Upper lobe of left lung (tissue), 6 donors: Measurements from ENCODE around the gene OR52E8. TPM values are rescaled to one million over a fixed set of nuclear protein-coding genes. Genes with fewer than 3 reads are reported as not detected.

ENCODE experiments used
- ATAC-seq, 2 donors: fragments of 200-7000 bp; cut with Tn5 transposase; one replicate each; pipeline ENCODE4 v1.9.1; 2022; ENCODE audit warnings: mild to moderate bottlenecking in 2 of 2, moderate library complexity in 2 of 2; ENCODE audit not compliant: low FRiP score in 2 of 2
- DNase-seq, 2 donors: peaks; one replicate each; pipeline ENCODE4 v3.0.0-alpha.2; 2019 to 2020
- H3K27ac ChIP-seq, 4 donors: fragments of 200-600 bp; sonication (generic); one replicate each; pipeline ENCODE4 v1.5.1; 2016 to 2019
- H3K27me3 ChIP-seq, 4 donors: fragments of 200-600 bp; sonication (generic); one replicate each; pipeline ENCODE4 v1.5.1; 2017 to 2019
- H3K36me3 ChIP-seq, 4 donors: fragments of 200-600 bp; sonication (generic); one replicate each; pipeline ENCODE4 v1.5.1; 2016 to 2019
- H3K4me1 ChIP-seq, 4 donors: fragments of 200-600 bp; sonication (generic); one replicate each; pipeline ENCODE4 v1.5.1; 2018 to 2019
- H3K4me3 ChIP-seq, 4 donors: fragments of 200-600 bp; sonication (generic); one replicate each; pipeline ENCODE4 v1.5.1; 2017 to 2019; ENCODE audit warnings: mild to moderate bottlenecking in 2 of 4, moderate library complexity in 1 of 4
- H3K9me3 ChIP-seq, 4 donors: fragments of 200-600 bp; sonication (generic); one replicate each; pipeline ENCODE4 v1.5.1; 2018 to 2019
- CTCF ChIP-seq, 6 experiments: fragments of 450-650 bp in 4 of 6; fragments of 200-600 bp in 2 of 6; sonication (generic) in 2 of 6; IDR thresholded peaks; one replicate each; pipeline ENCODE4 v1.5.1; 2016 to 2019; ENCODE audit warnings: antibody characterized with exemption in 6 of 6
- EP300 ChIP-seq, 4 donors: sonication (generic); formaldehyde crosslinking; IDR thresholded peaks; one replicate each; pipeline ENCODE4 v1.5.1; 2017; ENCODE audit warnings: antibody characterized with exemption in 4 of 4, control low read depth in 2 of 4
- POLR2A ChIP-seq, 4 donors: fragments of 450-650 bp; IDR thresholded peaks; one replicate each; pipeline ENCODE4 v1.5.1; 2016 to 2017; ENCODE audit warnings: antibody characterized with exemption in 4 of 4, mild to moderate bottlenecking in 2 of 4
- POLR2AphosphoS5 ChIP-seq, 2 donors: sonication (generic); formaldehyde crosslinking; IDR thresholded peaks; one replicate each; pipeline ENCODE4 v1.5.1; 2017; ENCODE audit warnings: antibody characterized with exemption in 2 of 2
- WGBS, 2 donors: methylation state at CpG; one replicate each; pipeline ENCODE4 v1.1.5; 2017 to 2018; 5-methylcytosine and 5-hydroxymethylcytosine counted together
- total RNA-seq, 6 donors: library from RNA; depleted of rRNA in 4 of 6; stranded (reverse); fragments of >200 nt in 4 of 6; gene quantifications; one replicate each; pipeline versions ENCODE4 v1.1.0 to v1.2.1, GENCODE V29; 2016 to 2021
- donor health status: DM: no; HTN: no; CAD: no; lungs with moderate emphysema.
- donor health status: DM: no; HTN: yes; CAD: no; lungs with severe emphysema.

OR52E8 gene
- total RNA-seq, 6 donors from 2014 or later, result not detected

- Histone ChIP-seq H3K36me3 (no peaks in the 10 kb centered on the region), H3K27ac (no peak overlapping the region), H3K4me1 (no peaks in the 10 kb centered on the region), H3K27me3 (no peaks in the 10 kb centered on the region), H3K4me3 (no peak overlapping the region), H3K9me3 (no peaks in the 10 kb centered on the region)
- TF ChIP-seq POLR2AphosphoS5 (IDR thresholded peaks at IDR 0.05) (no peak), EP300 (IDR thresholded peaks at IDR 0.05) (no peak), POLR2A (IDR thresholded peaks at IDR 0.05) (no peak)
- 47 to 53% methylated on average over 2 of the region's 2 CpGs for WGBS, 2 donors
- ATAC-seq, result no peak
- DNase-seq, result no peak
Observed at GRCh38 chr11:5833446-5833845, 24.0 kb downstream of the OR52E8 start.

- Histone ChIP-seq H3K4me3 (no peak overlapping the region), H3K36me3 (no peaks in the 10 kb centered on the region), H3K4me1 (no peaks in the 10 kb centered on the region), H3K9me3 (no peaks in the 10 kb centered on the region), H3K27ac (no peak overlapping the region), H3K27me3 (no peaks in the 10 kb centered on the region)
- no peak for ATAC-seq
- no peak for DNase-seq
- 87 to 97% methylated on average over 6 of the region's 6 CpGs for WGBS, 2 donors
- TF ChIP-seq POLR2A (IDR thresholded peaks at IDR 0.05) (no peak), EP300 (IDR thresholded peaks at IDR 0.05) (no peak), POLR2AphosphoS5 (IDR thresholded peaks at IDR 0.05) (no peak), CTCF (IDR thresholded peaks at IDR 0.05) (no peak)
Observed at GRCh38 chr11:5831196-5831829, 26.2 kb downstream of the OR52E8 start.

GRCh38 chr11:5818245-5818886 is 39.1 kb downstream of the OR52E8 start:
- Histone ChIP-seq H3K9me3 (no peaks in the 10 kb centered on the region), H3K4me3 (no peak overlapping the region), H3K36me3 (no peaks in the 10 kb centered on the region), H3K4me1 (peaks cover 0 to 4% (median 1%) of the 10 kb centered on the region in 4 donors), H3K27me3 (no peaks in the 10 kb centered on the region), H3K27ac (no peak overlapping the region)
- ATAC-seq (no peak), DNase-seq (no peak)
- no peak for TF ChIP-seq CTCF (IDR thresholded peaks at IDR 0.05)
- TF ChIP-seq POLR2AphosphoS5 (IDR thresholded peaks at IDR 0.05), result no peak
- TF ChIP-seq EP300 (IDR thresholded peaks at IDR 0.05), result no peak
- no peak for TF ChIP-seq POLR2A (IDR thresholded peaks at IDR 0.05)
- 32 to 36% methylated on average over 1 of the region's 1 CpG for WGBS, 2 donors

- H3K4me1 ChIP-seq, result peaks cover 0 to 4% (median 1%) of the 10 kb centered on the region in 4 donors
- TF ChIP-seq POLR2AphosphoS5 (IDR thresholded peaks at IDR 0.05) (no peak), CTCF (IDR thresholded peaks at IDR 0.05) (no peak), EP300 (IDR thresholded peaks at IDR 0.05) (no peak), POLR2A (IDR thresholded peaks at IDR 0.05) (no peak)
- no peaks in the 10 kb centered on the region for H3K27me3 ChIP-seq
- H3K9me3 ChIP-seq, result no peaks in the 10 kb centered on the region
- DNase-seq (no peak), ATAC-seq (peak in 1 of 2 donors; percentile 44)
- H3K4me3 ChIP-seq, result no peak overlapping the region
- H3K27ac ChIP-seq, result peak overlapping the region in 1 of 4 donors; percentile 54
- H3K36me3 ChIP-seq, result no peaks in the 10 kb centered on the region
- WGBS, 2 donors, result 55% methylated on average over 4 of the region's 4 CpGs
Observed at GRCh38 chr11:5815534-5815933, 42.0 kb downstream of the OR52E8 start.

GRCh38 chr11:5809905-5810795 is 47.3 kb downstream of the OR52E8 start:
- TF ChIP-seq EP300 (IDR thresholded peaks at IDR 0.05), result no peak
- no peak for TF ChIP-seq CTCF (IDR thresholded peaks at IDR 0.05)
- TF ChIP-seq POLR2AphosphoS5 (IDR thresholded peaks at IDR 0.05), result no peak
- TF ChIP-seq POLR2A (IDR thresholded peaks at IDR 0.05), result no peak
- H3K27me3 ChIP-seq, result no peaks in the 10 kb centered on the region
- no peak overlapping the region for H3K4me3 ChIP-seq
- H3K36me3 ChIP-seq, result no peaks in the 10 kb centered on the region
- no peaks in the 10 kb centered on the region for H3K9me3 ChIP-seq
- peaks cover 0 to 14% (median 3%) of the 10 kb centered on the region in 4 donors for H3K4me1 ChIP-seq
- DNase-seq (no peak), ATAC-seq (no peak)
- WGBS, 2 donors, result 72 to 77% methylated on average over 6 of the region's 6 CpGs
- H3K27ac ChIP-seq, result no peak overlapping the region
